Activated T-cell treated with anti-CD3 and anti-CD28 coated beads, Interleukin-2, amount 50 U/mL, for 72 hours (primary cell): Measurements from ENCODE around the gene IL12RB1. TPM values are rescaled to one million over a fixed set of nuclear protein-coding genes. Genes with fewer than 3 reads are reported as not detected.
A peak's percentile ranks its signal among the peaks of the same experiment; 100 is the strongest.
"Not testable (repeated sequence)": the region's sequence is repeated elsewhere in the genome, so short reads cannot be mapped to it uniquely, and the experiment has no call there.

ENCODE experiments used
- ATAC-seq, 2 donors: fragments of 150-1000 bp; cut with Tn5 transposase; replicated peaks in 1 of 2; 2 replicates each; pipeline ENCODE4 v1.10.0; 2021; ENCODE audit warnings: moderate library complexity in 2 of 2, mild to moderate bottlenecking in 1 of 2
- DNase-seq, 2 donors: peaks; one replicate each; pipeline ENCODE4 v3.0.0; 2021 to 2022; ENCODE audit warnings: mixed read lengths in 1 of 2
- H3K27ac Mint-ChIP-seq: one replicate; pipeline ENCODE4 v1.8.0; 2022; ENCODE audit warnings: mild to moderate bottlenecking, moderate library complexity, mixed read lengths
- H3K27me3 Mint-ChIP-seq: one replicate; pipeline ENCODE4 v1.8.0; 2022; ENCODE audit warnings: low read depth, mixed read lengths
- H3K36me3 Mint-ChIP-seq, 2 donors: one replicate each; pipeline ENCODE4 v1.8.0; 2022; ENCODE audit warnings: mixed read lengths in 2 of 2, mild to moderate bottlenecking in 1 of 2; ENCODE audit not compliant: insufficient read depth in 2 of 2
- H3K4me1 Mint-ChIP-seq: one replicate; pipeline ENCODE4 v1.8.0; 2022; ENCODE audit warnings: low read depth, mixed read lengths
- H3K4me3 Mint-ChIP-seq, 2 donors: one replicate each; pipeline ENCODE4 v1.8.0; 2022; ENCODE audit warnings: mild to moderate bottlenecking in 2 of 2, mixed read lengths in 2 of 2, moderate library complexity in 2 of 2
- H3K9me3 Mint-ChIP-seq, 2 donors: one replicate each; pipeline ENCODE4 v1.8.0; 2022; ENCODE audit warnings: mixed read lengths in 2 of 2
- total RNA-seq, 2 donors: library from RNA; stranded (reverse); gene quantifications; one replicate each; pipeline ENCODE4 v1.2.3, GENCODE V29; 2022

The IL12RB1 gene
- total RNA-seq, 2 donors from 2014 or later, result 13.4 to 20.4 TPM

DNA sequence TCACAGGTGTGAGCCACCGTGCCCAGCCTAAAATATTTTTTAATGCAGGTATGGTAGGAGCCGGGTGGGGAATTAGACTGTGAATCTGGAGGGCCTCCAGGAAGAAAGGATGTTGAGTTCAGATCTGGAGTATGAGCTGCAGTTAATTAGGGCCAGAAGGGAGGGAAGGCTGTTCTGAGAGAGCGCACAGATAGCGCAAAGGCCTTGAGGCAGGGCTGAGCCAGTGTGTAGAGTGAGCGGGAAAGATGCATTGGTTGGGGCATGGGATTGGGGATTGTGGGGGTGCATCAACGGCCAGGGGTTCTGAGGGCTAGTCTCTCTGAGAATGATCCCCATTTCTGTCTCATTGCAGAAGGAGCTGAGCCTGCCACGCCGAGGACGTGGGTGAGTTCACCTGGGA, 20.5 kb upstream of the IL12RB1 start:
- Mint-ChIP-seq H3K4me3 (no peak overlapping the region), H3K36me3 (no peaks in the 10 kb centered on the region), H3K4me1 (peaks cover 25% of the 10 kb centered on the region), H3K27ac (no peak overlapping the region), H3K9me3 (no peaks in the 10 kb centered on the region), H3K27me3 (no peaks in the 10 kb centered on the region)
- no peak for ATAC-seq
- DNase-seq, result no peak

DNA sequence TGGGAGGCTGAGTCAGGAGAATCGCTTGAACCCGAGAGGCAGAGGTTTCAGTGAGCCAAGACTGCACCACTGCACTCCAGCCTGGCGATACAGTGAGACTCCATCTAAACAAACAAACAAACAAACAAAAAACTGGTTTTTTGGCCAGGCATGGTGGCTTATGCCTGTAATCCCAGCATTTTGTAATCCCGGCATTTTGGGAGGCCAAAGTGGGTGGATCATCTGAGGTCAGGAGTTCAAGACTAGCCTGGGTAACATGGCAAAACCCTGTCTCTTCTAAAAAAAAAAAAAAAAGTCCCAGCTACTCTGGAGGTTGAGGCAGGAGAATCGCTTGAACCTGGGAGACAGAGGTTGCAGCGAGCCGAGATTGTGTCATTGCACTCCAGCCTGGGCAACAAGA, 18.5 kb upstream of the IL12RB1 start:
- H3K9me3 Mint-ChIP-seq, H3K36me3 Mint-ChIP-seq, H3K27me3 Mint-ChIP-seq, ATAC-seq, H3K4me3 Mint-ChIP-seq, DNase-seq, H3K27ac Mint-ChIP-seq: not testable (repeated sequence)
- H3K4me1 Mint-ChIP-seq, result peaks cover 26% of the 10 kb centered on the region

DNA sequence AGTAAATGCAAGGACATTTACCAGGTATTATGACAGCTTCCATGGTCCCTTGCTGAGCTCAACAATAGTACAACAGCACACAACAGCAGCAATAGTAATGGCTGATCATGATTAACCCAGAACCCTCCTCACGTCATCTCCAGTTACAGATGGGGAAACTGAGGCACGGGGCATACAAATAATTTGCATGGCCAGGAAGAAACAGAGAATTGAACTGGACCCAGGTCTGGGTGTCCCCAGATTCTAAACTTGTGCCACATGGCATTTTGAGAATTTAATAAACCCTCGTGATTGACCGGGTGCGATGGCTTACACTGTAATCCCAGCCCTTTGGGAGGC, 18.0 kb upstream of the IL12RB1 start:
- Mint-ChIP-seq H3K27me3 (no peaks in the 10 kb centered on the region), H3K27ac (no peak overlapping the region), H3K4me1 (peaks cover 30% of the 10 kb centered on the region), H3K36me3 (no peaks in the 10 kb centered on the region), H3K9me3 (no peaks in the 10 kb centered on the region), H3K4me3 (peak overlapping the region; percentile 70 to 77)
- no peak for DNase-seq
- ATAC-seq, result no peak

DNA sequence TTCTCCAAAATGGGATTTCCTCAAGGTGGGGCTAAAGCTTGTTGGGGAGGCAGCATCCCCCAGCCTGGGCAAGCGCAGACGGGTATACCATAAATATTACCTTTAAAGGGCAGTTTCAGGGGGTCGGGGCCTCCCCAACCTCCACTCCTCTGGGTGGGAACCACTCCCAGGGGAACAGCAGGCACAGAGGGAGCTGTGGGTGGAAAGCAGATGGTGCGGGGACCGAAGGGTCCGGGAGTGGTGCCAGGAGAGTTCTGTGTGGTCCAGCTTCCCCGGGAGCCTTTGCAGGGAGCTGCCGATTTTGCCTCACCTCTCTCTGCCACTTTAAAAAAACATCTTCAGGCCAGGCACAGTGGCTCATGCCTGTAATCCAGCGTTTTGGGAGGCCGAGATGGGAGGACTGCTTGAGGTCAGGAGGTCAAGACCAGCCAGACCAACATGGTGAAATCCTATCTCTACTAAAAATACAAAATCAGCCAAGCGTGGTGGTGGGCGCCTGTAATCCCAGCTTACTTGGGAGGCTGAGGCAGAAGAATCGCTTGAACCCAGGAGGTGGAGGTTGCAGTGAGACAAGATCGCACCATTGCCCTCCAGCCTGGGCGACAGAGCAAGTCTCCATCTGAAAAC, 16.3 kb upstream of the IL12RB1 start:
- H3K4me3 Mint-ChIP-seq, result peak overlapping the region in 1 of 2 donors; percentile 77
- no peaks in the 10 kb centered on the region for H3K9me3 Mint-ChIP-seq
- peaks cover 36% of the 10 kb centered on the region for H3K4me1 Mint-ChIP-seq
- no peak for ATAC-seq
- DNase-seq, result no peak
- H3K36me3 Mint-ChIP-seq, result no peaks in the 10 kb centered on the region
- no peaks in the 10 kb centered on the region for H3K27me3 Mint-ChIP-seq
- no peak overlapping the region for H3K27ac Mint-ChIP-seq

DNA sequence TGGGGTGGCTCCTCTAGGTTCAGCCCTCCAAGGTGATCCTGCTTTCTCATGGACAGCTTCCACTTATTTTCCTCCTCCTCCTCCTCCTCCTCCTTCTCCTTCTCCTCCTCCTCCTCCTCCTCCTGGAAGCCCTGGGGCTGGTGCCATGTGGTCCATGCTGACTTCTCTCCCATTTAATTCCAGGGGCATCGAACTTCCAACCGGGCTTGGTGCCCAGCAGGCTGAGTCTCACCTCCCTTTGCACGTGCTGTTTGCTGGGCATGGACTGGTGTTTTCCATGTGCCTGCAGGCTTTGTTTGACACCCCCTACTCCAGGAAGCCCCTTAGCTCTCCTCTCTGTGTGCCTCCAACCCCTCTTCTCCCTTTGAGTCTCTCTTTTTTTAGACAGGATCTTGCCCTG, 14.5 kb upstream of the IL12RB1 start:
- Mint-ChIP-seq H3K9me3 (no peaks in the 10 kb centered on the region), H3K4me3 (no peak overlapping the region), H3K4me1 (peaks cover 42% of the 10 kb centered on the region), H3K36me3 (no peaks in the 10 kb centered on the region), H3K27me3 (no peaks in the 10 kb centered on the region), H3K27ac (no peak overlapping the region)
- DNase-seq (no peak), ATAC-seq (no peak)

DNA sequence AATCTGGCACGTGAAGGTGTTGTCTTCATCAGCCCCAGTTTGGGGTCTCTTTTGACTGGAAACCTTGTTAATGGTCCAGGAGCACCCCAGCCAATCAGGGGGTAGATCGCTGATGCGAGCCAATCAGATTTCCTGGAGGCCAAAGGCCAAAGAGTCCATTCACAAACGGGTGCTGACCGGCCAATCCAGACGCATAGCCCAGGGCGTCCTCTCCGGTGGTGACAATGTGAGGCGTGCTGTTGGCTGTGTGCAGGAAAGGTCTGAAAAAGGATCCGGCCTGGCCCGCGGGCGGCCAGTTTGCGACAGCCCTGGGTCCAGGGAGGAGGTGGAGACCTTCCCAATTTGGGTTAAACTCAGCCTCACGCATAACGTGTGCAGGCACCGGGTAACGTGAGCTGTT, 14.0 kb upstream of the IL12RB1 start:
- Mint-ChIP-seq H3K9me3 (no peaks in the 10 kb centered on the region), H3K4me1 (peaks cover 42% of the 10 kb centered on the region), H3K36me3 (no peaks in the 10 kb centered on the region), H3K27ac (no peak overlapping the region), H3K27me3 (no peaks in the 10 kb centered on the region), H3K4me3 (no peak overlapping the region)
- no peak for ATAC-seq
- no peak for DNase-seq

DNA sequence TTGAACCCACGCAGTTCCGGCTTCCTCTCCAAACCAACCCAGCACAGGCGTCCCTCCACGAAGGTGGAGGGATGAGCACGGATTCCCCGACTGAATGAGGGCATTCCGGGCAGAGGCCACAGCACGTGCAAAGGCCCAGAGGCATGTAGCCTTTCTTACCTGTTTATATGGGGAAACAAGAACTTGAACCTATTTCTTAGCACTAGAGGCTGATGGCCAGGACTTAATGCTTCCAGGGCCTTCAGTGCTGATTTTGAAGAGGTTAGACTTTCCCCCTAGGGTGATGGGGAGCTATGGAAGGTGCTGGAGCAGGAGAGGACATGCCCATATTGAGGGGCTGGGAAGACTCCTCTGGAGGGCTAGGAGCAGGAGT, 12.9 kb upstream of the IL12RB1 start:
- DNase-seq (no peak), ATAC-seq (no peak)
- Mint-ChIP-seq H3K27ac (no peak overlapping the region), H3K4me1 (peaks cover 40% of the 10 kb centered on the region), H3K4me3 (peak overlapping the region; percentile 81 to 90), H3K9me3 (no peaks in the 10 kb centered on the region), H3K36me3 (no peaks in the 10 kb centered on the region), H3K27me3 (no peaks in the 10 kb centered on the region)

DNA sequence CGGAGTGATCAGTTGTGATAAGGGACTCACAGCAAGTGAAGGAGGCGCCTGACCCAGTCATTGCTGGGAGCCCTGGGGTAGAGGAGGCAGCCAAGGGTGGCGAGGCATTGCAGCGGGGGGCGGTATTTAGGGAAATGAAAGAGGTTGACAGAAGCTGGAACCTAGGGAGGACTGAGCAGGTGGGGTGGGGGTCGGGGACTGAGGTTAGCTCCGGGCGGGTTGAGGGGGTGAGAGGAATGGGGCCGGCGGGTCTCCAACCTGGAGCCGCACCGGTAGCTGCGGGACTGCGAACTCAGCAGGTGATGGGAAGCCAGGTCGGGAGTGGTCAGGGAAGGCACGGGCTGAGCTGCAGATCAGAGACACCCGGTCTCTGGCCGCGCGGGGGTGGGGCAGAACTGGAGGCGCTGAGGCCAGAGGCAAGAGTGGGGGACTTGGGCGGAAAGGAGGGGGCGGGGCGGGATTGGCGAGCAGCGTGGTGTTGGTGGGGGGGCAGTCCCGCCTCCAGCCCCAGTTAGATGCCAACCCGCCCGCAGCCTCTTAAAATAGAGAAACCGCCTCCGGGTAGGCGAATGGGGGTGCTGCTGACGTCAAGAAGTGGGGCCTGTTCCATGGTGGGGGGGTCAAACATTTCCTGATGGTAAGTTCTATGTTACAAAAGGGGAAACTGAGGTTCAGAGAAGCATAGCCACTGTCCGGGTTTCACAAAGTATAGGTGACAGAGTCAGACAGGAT, 12.3 kb upstream of the IL12RB1 start:
- DNase-seq (peak; percentile 51 to 53), ATAC-seq (peak; percentile 28)
- H3K36me3 Mint-ChIP-seq, result no peaks in the 10 kb centered on the region
- peaks cover 35% of the 10 kb centered on the region for H3K4me1 Mint-ChIP-seq
- H3K27me3 Mint-ChIP-seq, result no peaks in the 10 kb centered on the region
- H3K9me3 Mint-ChIP-seq, result no peaks in the 10 kb centered on the region
- H3K27ac Mint-ChIP-seq, result no peak overlapping the region
- peak overlapping the region; percentile 81 to 90 for H3K4me3 Mint-ChIP-seq

DNA sequence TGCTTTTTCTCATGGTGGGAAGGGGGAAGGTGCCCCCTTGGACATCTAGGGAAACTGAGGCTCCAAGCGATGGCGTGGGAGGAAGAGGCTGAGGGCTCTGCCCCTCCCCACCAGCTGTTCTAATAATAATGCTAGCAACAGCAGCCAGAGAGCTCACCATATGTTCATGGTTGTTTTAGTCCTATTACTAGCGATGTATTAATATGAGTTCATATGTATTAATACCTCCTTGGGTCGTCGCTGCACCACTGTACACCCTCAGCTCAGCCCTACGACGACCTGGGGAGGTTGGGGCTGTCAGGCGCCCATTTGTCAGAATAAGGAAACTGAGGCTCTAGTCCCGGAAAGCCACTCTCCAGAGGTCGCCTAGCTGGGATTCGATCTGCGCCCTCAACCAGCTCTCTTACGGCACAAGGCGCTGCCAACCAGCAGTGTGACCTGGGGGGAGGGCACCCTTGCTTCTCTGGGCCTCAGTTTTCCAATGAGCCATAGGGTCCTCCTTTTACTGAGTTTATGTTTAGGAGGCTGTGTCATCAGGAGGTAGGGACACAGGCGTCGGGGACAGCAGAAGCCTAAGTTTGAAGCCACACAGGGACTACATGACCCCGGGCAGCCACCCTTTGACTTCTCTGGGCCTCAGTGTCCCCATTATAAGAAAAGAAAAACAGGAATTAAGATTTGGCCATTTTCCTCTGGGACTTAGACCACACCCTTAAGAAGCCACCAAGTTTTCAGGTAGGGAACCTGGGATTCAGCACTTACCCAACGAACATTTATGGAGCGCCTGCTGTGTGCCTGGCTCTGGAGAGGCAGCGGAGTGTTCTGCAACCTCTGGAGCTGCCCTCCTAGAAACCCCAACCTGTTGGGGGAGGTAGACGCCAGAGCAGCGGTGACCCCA, 11.5 kb upstream of the IL12RB1 start:
- Mint-ChIP-seq H3K27ac (no peak overlapping the region), H3K4me3 (peak overlapping the region; percentile 81 to 90), H3K9me3 (no peaks in the 10 kb centered on the region), H3K27me3 (no peaks in the 10 kb centered on the region), H3K36me3 (no peaks in the 10 kb centered on the region), H3K4me1 (peaks cover 29% of the 10 kb centered on the region)
- ATAC-seq (no peak), DNase-seq (no peak)

DNA sequence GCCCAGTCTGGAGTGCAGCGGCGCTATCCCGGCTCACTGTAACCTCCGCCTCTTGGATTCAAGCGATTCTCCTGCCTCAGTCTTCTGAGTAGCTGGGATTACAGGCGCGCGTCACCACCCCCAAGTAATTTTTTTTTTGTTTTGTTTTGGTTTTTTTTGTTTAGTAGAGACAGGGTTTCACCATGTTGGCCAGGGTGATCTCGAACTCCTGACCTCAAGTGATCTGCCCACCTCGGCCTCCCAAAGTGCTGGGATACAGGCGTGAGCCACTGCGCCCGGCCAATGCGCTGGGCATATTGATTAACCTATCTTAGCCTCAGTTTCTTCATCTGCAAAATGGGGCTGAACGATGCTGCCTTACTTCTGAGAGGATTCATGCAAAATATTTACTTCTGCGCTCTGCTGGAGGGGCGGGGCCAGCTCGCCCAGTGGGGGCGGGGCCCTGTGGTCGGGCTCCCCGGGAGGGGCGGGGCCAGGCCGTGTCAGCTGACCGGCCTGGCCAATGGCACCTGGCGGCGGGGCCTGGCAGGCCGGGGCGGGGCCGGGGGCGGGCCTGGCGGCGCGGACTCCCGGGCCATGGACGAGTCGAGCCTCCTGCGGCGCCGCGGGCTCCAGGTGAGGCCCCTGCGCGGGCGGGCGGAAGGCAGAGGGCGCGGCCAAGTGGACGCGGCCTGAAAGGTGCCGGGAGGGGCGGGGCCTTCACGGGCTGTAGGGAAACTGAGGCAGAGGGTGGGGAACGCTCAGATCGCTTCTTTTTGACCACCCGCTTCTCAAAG, 10.7 kb upstream of the IL12RB1 start, which contains the start of gene MAST3:
MAST3 (plus strand) TSS at position 562 of the 776 bp plus-strand sequence; CDS start at position 577, 15 bp downstream.
- Mint-ChIP-seq H3K4me1 (peaks cover 36% of the 10 kb centered on the region), H3K4me3 (peak within 1 kb of the TSS; percentile 81 to 90), H3K36me3 (no peaks in the 10 kb centered on the region), H3K27me3 (no peaks in the 10 kb centered on the region), H3K27ac (no peak within 1 kb of the TSS), H3K9me3 (no peaks in the 10 kb centered on the region)
- ATAC-seq (peak; percentile 98 to 99), DNase-seq (peak; percentile 93 to 98)

DNA sequence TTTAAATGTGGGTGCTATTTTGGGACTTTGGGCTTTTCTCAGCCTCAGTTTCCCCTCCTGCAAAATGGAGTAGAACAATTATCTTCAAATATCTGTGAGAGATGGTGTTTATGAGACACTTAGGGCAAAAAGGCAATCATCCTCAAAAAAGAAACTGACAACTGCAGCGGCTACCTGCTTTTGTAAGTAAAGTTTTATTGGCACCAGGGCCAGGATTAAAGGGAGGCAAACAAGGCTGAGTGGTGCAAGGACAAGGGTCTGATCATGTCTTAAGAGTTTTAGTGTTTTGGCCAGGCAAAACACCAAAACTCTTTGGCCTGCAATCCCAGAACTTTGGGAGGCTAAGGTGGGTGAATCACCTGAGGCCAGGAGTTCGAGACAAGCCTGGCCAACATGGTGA, 9.5 kb upstream of the IL12RB1 start:
- H3K4me3 Mint-ChIP-seq, result no peak overlapping the region
- no peaks in the 10 kb centered on the region for H3K9me3 Mint-ChIP-seq
- H3K27ac Mint-ChIP-seq, result peak overlapping the region; percentile 10
- no peaks in the 10 kb centered on the region for H3K36me3 Mint-ChIP-seq
- no peak for ATAC-seq
- H3K4me1 Mint-ChIP-seq, result peaks cover 40% of the 10 kb centered on the region
- DNase-seq, result no peak
- H3K27me3 Mint-ChIP-seq, result no peaks in the 10 kb centered on the region

DNA sequence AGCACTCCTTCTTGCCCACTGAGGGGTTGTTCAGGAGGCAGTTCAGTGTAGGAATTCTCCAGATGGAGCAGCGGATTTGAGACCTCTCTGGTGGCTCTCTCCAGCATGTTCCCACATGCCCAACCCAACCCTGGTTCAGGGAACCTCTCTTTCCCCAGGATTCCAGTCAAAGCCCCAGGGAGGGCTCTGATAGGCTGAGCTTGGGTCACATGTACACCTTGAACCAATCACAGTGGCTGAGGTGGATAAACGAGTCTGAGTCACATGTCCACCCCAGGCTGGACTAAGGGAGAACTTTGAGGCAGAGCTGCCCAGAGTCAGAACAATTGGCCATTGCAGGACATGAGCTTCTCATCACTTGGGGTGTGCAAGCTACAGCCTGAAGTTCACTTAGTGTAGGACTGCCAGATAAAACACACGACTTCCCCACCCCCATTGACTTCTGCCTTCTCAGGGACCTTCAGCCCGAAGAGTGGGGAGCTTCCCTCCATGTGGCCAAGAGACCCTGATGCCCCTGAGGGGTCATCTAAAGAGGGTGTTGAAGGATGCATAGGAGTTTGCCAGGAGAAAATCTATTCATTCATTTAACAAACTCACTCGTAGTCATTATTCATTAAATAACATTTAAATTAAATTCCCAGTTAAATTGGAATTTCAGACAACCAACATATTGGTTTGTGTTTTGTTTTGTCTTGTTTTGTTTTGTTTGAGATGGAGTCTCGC, 6.9 kb upstream of the IL12RB1 start:
- Mint-ChIP-seq H3K27ac (no peak overlapping the region), H3K9me3 (no peaks in the 10 kb centered on the region), H3K27me3 (no peaks in the 10 kb centered on the region), H3K36me3 (no peaks in the 10 kb centered on the region), H3K4me1 (peaks cover 49% of the 10 kb centered on the region), H3K4me3 (no peak overlapping the region)
- no peak for DNase-seq
- no peak for ATAC-seq
